Amniotic epithelial cell (primary cell): Measurements from ENCODE around the gene LIPH.
"Not testable (repeated sequence)": the region's sequence is repeated elsewhere in the genome, so short reads cannot be mapped to it uniquely, and the experiment has no call there.

Experiments
- DNase-seq: peaks from one replicate; pipeline ENCODE4 v3.0.0-alpha.2; 2010; ENCODE audit warnings: low read depth

LIPH gene

DNA sequence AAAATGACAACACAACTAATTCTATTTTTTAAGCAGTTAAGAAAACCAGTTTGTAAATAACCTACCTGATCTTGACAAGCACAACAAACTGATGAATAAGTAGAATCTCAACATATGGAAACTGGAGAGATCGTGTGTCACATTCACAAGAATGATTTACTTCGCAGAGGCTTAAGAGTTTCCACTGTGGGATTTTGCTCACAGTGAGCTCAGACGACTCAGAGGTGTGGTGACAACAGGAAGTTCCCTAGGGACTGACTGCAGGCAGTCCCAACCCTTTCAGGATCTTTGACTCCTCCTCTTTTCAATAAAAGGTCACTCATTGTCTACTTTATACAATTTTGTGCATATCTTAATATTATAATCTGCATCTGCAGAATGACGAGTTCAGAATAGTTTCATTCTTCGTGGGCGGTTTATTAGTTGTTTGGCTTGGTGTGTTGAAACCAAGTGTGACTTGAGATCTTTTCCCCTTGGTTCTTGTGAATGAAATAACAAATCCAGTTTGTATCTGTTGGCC is at the start of gene LIPH:
LIPH (minus strand) TSS at position 231 of the 520 bp plus-strand sequence; CDS start at position 114, 117 bp downstream.
- peak; percentile 31 for DNase-seq

DNA sequence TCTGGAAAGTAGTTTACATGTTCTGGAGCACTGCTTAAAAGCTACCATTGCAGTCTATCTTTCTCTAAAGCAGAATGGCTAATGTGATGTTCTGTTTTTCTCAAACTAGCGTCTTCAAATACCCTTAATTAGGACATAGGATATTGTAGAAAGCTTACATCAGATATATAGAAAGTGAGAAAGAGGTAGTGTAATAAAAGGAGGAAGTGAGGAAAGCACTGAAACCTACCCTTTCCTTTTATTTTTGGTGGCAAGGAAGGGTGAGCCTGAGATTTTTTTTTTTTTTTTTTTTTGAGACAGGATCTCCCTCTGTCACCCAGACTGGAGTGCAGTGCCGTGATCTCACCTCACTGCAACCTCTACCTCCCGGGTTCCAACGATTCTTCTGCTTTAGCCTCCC is 43.1 kb upstream of the LIPH start:
- DNase-seq = no peak

DNA sequence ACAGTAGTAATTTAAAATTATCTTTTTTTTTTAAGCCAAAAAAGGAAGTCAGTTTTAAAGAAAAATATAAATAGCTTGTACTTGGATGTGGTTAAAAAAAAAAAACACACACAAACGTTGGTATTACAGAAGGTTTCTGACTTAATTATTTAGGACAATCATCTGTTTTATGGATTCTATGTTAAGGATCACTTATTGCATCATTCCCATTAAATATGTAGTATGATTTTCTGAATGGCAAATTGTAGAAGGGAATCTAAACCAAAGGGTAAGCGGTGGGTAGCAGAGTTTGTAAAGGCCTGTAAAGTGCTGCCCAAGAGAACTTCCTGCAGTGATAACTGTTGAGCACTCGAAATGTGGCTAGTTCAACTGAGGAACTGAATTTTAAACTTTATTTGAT is 41.7 kb upstream of the LIPH start:
- DNase-seq = no peak

DNA sequence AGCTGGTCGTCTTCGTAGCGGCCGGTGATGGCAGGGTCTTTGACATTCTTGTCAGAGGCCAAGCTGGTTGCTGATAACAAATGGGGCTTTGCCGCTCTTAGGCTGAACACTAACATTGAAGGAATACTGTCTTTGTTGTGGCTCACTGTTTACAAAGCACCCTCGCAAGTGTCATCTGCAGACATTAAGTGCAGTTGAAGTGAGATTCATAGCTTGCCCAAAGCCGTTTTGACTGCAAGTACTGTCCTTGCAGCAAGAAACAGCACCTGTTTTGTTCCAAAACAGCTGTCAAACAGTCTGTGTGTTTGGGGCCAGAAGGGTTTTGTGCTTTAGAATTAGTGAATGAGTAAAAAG is 34.3 kb upstream of the LIPH start:
- no peak for DNase-seq

DNA sequence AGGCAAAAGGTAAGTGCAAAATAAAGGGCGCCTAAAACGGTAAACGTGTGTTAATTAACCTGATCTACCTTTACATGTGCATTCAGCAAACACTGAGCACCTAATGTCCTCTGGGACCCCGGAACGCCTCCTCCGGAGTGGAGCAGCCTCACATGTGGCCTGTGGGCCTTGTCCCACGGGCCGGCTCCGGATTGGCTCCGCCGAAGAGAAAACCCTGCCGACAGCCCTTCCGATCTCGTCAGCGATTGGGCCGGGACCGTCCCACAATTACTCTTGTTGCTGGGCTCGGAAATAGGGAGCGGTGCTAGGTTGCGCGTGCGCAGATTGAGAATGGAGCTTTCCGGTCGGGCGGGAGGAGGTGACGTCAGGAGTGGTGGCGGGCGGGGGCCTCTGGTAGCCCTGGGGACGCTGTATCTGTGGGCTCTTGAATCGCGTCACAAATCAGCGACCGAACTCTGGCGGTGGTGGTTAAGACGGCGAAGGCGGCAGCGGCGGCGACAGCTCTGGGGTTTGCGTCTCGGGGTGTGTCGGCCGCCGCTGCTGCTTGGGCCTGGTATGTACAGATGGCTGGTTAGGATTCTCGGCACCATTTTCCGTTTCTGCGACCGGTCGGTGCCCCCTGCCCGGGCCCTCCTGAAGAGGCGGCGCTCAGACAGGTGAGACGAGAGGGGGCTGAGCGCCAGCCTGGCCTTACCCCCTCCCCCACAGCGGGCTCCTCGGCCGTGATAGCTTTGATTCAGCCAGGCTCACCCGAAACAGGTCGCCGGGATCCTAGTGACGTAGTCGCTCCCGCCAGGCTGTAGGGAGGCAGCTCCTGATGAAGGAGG is 33.7 kb upstream of the LIPH start, which contains the start of gene SENP2:
SENP2 (plus strand) TSS at position 437 of the 827 bp plus-strand sequence; CDS start at position 556, 119 bp downstream.
- peak; percentile 97 for DNase-seq

DNA sequence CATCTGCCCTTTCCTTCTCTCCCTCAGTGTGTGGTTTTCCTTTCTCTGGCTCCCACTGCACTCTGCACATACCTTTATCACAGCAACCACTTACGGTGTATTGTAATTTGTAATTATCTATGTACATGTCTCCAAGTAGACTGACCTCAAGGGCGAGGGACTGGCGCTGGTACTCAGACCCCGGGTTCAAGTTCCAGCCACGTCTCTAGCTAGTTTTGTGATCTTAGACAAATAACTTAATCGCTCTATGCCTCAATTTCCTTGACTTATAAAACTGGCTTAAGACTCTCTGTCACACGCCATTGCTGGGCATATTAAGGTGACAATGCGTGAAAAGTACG is 33.1 kb upstream of the LIPH start:
- no peak for DNase-seq

DNA sequence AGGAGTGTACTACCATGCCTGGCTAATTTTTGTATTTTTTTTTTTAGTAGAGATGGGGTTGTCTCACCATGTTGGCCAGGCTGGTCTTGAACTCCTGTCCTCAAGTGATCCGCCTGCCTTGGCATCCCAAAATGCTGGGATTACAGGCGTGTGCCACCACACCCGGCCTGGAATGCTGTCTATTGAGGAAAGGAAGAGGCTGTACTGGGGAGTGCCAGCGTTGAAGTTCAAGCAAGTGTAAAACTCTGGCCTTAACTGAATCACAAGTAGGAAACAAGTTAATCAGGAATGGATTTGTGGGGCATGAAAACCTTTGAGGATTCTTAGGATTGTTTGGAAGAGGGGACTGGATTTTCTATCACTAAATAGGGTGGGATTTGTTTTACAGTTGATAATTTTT is 32.3 kb upstream of the LIPH start:
- DNase-seq = no peak

DNA sequence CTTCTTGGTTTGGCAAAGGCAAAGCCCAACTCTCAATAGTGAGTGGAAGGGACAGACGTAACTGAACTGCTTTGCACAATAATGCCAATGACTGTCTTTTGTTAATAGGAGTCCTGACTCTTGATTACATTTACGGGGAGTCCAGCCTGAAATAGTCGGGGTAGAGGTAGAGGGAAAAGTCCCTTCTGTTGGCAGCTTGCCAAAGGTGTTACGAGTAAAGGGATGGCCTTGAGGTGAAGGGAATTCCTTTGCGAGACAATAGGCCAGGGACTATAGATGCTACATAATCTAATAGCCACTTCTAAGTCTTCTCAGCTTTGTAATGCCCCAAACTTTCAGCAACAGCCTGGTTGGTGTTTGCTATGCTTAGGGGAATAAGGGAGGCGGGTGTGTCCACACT is 31.5 kb upstream of the LIPH start:
- no peak for DNase-seq

DNA sequence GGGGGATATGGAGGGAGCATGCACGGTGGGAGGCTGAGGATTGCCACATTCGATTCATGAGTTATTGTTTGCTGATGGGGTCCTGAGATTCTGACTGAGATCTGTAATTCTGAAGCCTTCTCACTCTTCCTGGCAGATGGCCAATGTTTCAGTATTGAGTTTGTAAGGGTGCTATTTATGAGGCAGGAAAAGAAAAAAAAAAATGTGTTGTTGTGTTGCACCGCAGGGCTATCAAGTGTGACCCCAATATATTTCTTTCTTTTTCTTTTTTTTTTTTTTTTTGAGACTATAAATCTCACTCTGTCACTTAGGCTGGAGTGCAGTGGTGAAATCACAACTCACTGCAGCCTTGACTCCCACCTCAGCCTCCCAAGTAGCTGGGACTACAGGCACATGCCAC is 30.5 kb upstream of the LIPH start:
- no peak for DNase-seq

DNA sequence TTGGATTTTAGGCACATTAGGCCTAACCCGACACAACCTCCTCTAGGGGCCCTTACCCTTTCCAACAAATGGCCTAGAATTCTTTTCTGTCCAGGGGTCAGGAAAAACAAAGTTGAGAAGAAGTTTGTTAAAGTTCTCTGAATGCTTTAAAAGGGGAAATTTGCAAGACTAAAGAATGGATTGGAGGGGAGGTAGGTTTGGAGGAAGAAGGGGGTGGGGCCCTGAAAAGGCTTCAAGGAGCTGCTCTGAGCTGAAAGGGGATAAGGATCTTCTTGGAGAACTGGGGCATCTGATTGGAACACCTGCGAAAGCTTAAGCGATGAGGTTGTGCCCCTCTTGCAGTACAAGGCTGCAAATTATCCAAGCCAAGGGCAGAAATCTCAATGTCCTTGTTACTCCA is 29.8 kb upstream of the LIPH start:
- no peak for DNase-seq

DNA sequence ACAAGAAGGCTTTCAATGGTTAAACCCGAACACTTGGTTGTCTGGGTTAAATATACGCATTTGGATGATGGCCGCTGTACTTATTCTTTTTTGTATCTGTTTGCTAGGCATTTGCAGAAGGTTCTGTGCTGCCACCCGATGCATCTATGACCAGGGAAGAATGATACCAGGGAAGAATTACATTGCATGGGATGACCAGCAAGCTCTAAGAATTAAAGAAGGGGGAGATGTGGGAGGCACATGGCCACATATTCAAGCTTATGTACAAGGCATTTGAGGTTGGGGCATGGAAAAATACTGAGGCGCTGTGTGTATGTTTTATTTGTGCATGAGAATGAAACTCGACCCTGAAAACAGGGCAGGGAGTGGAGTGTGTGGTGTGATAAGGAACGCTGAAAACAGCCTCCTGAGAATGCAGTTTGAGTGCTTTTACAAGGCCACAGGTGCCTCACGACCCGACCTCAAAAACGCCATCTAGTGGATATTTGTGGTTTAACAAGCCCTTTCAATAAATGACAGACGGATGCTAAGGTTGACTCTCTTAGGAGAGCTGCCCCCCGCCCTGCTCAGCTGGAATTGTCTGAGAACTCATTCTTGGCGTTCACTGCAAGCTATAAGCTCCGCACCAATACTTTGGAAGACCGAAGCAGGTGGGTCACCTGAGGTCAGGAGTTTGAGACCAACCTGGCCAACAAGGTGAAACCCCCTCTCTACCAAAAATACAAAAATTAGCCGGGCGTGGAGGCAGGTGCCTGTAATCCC is 22.9 kb upstream of the LIPH start:
- peak; percentile 50 for DNase-seq

DNA sequence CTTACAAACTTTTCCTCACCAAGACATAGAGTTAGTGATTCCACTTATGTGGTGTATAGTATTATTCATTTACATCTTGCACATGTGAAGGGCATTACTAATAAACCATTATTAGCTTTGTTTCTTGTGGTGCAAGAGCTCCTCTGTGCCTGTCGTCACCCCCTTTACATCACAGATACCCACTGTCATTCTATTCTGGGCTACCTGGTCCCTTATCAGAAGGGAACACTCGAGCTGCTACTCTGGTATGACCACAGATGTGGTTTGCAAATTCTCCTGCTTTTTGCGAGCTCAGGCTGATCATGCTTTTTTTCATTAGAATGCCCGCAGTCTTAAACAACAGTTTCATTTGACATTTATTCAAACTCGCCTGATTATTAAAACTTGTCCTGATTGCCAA is 19.8 kb upstream of the LIPH start:
- DNase-seq = no peak

DNA sequence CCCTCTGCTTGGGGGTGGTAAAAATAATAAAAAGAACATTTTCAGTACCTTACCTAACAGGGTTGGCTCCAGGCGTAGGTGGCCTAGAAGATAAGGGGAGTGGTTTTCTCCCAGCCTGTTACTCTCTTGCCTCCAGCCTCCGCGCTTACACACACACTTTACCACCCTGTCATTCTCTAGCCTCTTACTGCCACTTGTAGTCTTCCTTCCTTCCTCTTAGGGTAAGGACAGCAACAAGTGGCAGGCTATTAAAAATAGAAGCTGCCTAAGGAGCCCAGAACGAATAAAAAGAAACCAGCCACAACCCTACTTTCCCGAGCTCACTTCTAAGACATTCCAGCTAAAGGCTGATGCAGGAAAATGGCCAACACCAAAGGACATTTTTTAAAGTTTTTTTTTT is 9.6 kb upstream of the LIPH start:
- DNase-seq = no peak

DNA sequence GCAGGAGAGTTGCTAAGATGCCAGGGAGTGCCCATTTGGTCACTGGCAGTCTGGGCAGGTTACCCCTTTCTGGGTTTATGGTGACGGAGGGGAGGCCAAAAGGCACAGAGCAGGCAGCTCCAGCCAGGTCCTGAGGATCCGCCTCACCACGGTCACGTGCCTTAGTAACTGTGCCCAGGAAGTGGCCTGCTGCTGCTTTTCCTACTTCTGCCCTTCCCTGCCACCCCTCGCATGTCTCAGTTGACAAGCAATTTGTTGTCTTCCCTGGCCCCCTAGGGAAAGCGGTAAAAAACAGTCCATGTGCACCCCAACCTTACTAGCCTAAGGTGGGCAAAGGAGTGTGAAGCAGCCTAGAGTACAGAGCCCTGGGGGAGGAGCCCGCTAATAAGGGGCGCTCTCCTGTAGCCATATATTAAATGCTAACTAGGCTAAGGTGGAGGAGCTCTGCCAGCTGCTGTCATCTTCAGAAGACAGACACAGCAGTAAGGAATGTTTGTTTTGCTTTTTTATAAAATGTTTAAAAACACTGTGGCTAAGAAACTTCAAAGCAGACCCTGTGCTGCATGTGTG is 9.1 kb upstream of the LIPH start:
- no peak for DNase-seq

DNA sequence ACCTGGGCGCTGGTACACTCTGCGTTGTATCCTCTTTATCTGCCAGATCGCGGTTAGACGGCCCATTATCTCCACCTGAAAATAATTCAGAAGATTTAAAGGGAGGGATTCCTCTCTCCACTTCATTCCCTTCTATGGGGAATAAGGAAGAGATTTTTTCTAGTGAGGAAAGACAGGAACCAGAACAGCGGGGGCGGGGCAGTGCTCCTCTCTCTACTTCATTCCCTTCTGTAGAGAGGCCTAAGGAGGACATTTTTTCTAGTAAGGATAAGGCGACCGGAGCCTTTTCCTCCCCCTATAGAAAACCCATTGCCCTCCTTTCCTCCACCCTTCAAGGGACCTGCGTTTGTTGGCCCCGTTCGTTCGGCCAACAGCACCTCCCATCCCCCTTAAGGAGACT is 8.3 kb upstream of the LIPH start:
- no peak for DNase-seq

DNA sequence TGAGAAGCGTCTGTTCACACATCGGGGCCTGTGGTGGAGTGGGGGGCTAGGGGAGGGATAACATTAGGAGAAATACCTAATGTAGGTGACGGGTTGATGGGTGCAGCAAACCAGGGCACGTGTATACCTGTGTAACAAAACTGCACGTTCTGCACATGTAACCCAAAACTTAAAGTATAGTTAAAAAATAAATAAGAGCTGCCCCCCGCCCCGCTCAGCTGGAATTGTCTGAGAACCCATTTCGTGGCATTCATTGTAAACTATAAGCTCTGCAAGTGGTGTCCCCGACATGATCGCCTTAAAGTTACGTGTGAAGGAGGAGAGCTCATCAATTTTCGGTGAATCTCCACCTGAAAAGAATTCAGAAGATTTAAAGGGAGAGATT is 7.3 kb upstream of the LIPH start:
- no peak for DNase-seq

DNA sequence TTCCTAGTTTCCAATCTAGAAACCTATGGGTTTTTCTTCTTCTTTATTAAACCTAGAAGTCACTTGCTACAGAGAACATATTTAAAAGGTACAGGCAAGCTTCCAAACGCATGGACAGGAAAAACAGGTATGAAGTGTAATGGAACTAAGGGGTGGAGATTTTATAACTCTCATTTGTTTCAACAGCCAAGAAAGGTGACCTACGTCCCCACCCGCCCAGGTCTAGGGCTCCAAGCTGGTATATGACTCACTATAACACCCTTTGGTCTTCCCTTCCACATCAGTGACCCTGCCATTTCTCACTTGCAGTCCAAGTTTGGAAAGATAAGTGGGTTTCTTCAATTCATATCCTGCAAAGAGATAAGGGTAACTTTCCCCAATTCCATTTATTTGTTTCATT is 6.0 kb upstream of the LIPH start:
- DNase-seq = peak; percentile 12

DNA sequence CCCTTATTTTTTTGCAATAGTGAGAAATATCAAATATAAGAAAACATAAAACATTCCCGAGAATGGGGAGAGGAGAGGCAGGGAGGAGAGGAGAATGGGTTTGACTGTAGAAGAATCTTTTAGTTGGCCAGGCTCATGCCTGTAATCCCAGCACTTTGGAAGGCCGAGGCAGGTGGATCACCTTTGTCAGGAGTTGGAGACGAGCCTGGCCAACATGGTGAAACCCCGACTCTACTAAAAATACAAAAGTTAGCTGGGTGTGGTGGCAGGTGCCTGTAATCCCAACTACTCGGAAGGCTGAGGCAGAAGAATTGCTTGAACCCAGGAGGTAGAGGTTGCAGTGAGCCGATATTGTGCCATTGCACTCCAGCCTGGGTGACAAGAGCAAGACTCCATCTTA is 4.3 kb upstream of the LIPH start:
- DNase-seq = not testable (repeated sequence)

DNA sequence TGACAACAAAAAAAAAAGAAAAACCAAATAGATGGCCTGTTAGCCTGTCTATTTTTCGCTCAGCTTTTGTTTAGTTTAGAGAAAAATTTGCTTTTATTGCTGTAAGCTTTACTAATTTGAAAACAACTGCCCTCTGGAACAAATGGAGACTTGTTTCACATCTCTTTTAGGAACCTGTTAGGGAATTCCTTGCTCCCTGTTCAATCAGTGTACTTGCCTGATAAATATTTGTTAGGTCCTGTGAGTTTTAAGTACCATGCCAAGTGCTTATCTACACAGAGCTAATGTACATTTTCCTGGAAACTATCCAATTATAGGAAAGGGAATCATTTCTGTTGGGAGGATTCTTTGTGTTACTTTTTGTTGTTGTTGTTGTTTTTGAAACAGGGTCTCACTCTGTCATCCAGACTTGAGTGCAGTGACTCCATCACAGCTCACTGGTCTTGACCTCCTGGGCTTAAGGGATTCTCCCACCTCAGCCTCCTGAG is 3.5 kb upstream of the LIPH start:
- DNase-seq = no peak

DNA sequence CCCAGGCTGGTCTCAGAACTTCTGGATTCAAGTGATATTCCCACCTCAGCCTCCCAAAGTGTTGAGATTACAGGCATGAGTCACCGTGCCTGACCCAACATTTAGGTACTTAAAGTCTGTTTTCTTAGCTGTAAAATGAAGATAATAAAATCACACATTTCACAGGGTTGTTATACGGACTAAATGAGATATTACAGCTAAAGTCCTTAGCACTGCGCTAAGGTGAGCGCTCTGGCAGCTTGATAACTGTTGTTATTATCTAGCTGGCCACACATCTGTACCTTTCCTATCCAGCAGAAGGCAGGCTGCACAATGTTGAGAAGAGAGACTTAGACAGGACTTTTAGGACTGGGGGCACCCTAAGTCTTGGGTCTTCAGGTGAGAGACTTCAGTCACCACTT is 2.7 kb upstream of the LIPH start:
- peak; percentile 29 for DNase-seq

DNA sequence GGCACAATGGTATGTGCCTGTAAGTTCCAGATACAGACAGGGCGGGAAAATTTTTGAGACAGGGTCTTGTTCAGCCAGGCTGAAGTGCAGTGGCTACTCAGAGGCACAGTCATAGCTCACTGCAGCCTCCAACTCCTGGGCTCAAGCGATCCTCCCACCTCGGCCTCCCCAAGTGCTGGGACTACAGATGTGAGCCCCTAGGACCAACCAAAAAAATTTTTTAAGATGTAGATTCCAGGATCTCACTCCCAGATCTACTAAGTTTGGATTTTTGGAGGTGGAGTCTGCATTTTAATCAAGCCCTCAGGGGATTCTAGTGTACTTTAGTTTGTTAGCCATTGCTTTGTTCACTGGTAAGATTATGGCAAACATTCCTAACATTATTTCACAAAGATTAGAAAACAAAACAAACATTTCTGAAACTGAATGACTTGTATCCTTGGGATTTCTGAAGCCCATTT is 2.7 kb downstream of the LIPH start:
- peak; percentile 28 for DNase-seq

DNA sequence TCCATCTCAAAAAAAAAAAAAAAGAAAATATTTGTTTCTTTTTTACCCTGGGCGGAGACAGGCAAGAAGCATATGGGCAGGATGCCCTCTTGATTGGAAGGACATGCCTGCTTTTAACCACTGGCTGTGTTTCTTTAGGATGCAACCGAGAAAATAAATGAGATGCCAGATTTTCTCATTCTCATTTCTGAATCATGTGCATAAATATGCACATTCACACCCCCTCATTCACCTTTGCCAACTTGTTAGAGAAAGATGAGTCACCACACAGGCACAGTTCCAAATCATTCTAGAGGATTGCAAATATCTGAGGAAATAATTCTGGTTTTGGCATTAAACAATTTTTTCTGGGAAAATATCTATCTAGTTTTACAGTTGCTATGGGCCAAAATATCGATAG is 3.3 kb downstream of the LIPH start:
- peak; percentile 98 for DNase-seq

DNA sequence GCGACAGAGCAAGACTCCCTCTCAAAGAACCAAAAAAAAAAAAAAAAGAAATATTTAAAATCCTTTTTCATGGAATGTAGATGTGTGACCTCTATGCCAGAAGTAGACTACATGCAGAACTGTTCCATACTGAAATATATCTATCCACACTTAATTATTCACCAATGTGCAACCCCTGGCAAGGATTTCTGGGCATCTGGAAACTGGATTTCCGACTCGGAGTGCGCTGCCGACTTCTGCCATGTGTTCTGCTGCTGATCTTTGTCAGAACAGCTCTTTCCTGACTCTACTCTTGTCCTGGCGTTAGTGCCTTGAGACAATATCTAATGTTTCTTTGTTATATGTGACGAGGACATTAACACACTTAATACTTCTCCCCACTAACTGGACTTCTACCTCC is 11.7 kb downstream of the LIPH start:
- no peak for DNase-seq
